ENCODE data around the gene BLVRB. TPM values are rescaled to one million over a fixed set of nuclear protein-coding genes. Genes with fewer than 3 reads are reported as not detected.
A peak's percentile ranks its signal among the peaks of the same experiment; 100 is the strongest.
"Not testable (repeated sequence)": the region's sequence is repeated elsewhere in the genome, so short reads cannot be mapped to it uniquely, and the experiment has no call there.

Gene BLVRB
- polyA plus RNA-seq, 3 donors from 2014 or later, result 30.8 to 52.5 (median 45.9) TPM

DNA sequence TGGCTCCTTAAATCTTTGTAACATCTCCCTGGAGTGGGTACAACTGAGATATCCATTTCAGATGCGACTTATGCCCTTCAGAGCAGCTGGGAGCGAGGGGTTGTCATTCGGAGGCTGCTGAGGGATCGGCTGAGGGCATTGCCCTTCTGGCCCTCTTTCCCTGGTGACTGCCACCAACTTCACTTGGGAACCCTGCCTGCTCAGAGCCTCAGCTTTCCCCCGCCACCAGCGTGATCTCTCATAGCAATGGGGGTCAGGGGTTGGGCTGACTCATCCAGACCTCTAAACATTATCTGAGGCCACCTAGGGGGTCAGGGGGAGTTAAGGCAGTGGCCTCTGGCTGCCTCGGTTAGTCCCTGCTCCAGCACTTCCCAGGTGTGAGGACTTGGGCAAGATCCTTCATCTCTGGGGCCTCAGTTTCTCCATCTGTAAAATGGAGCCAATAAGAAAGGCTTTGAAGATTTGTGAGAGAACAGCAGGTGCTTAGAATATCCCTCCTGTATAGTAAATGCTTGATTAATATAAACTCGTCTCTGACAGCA, 53.5 kb downstream of the BLVRB start:
- DNase-seq, result no peak
- Mint-ChIP-seq H3K27me3 (ENCODE audit: low read depth in 3 of 3) (peaks cover 0 to 4% (median 2%) of the 10 kb centered on the region in 3 donors), H3K27ac (peak overlapping the region in 2 of 6 donors; percentile 72 to 85), H3K4me1 (peaks cover 34 to 50% of the 10 kb centered on the region in 2 donors), H3K36me3 (no peaks in the 10 kb centered on the region), H3K9me3 (no peaks in the 10 kb centered on the region), H3K4me3 (peak overlapping the region in 2 of 5 donors; percentile 51 to 90)

DNA sequence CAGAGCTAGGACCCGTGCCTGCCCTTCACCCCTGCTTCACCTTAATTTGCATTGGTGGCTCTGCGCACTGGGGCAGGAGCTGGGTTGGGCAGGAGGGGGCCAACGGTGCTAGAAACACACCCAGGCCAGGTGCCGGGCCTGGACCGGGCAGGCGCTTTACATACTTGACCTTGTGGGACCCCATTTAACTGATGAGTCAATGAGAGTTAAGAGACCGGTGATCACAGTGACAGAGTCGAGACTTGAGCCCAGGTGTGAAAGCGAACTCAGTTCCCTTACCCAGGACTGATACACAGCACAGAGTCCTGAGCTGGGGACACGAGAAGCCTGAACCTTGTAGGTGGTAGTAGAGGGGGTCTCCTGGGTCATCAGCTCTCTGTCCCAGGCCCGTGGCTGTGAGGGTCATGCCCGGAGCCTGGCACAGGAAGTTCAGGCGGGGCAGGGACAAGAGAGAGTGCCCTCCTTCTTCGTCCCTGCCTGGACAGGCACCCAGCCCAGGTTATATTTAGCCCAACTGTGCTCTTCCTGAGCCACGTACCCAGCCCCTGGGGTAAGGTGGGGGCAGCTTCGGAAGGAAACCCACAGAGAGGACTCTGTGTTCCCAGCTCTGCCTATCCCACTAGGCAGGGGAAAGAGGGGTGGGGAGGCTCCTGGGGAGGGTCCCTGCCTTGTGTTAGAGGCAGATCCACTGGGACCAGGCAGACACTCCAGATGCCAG, 54.3 kb downstream of the BLVRB start:
- no peaks in the 10 kb centered on the region for H3K9me3 Mint-ChIP-seq
- H3K27me3 Mint-ChIP-seq (ENCODE audit: low read depth in 3 of 3), result peaks cover 0 to 3% (median 2%) of the 10 kb centered on the region in 3 donors
- peak overlapping the region in 2 of 5 donors; percentile 77 to 90 for H3K4me3 Mint-ChIP-seq
- no peaks in the 10 kb centered on the region for H3K36me3 Mint-ChIP-seq
- peak overlapping the region in 3 of 6 donors; percentile 64 to 89 (median 85) for H3K27ac Mint-ChIP-seq
- H3K4me1 Mint-ChIP-seq, result peaks cover 30 to 46% of the 10 kb centered on the region in 2 donors
- no peak for DNase-seq

DNA sequence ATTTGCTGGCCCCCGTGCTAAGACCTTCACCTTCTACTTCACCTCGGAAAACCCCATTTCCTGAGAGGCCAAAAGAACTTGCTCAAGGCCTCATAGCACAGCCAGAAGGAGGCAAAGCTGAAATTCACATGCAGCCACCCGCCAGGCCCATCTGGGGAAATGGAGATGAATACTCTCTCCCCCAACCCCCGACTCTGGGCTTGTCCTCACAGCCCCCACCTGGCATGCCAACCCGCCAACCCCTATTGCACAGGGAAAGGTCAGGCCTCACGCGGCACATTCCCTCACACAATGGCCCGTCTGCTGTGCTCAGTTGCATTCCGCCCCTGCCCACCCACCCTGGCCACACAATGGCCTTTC, 55.5 kb downstream of the BLVRB start:
- Mint-ChIP-seq H3K9me3 (no peaks in the 10 kb centered on the region), H3K4me1 (peaks cover 23 to 37% of the 10 kb centered on the region in 2 donors), H3K4me3 (no peak overlapping the region), H3K36me3 (no peaks in the 10 kb centered on the region), H3K27ac (no peak overlapping the region), H3K27me3 (ENCODE audit: low read depth in 3 of 3) (peaks cover 0 to 2% (median 1%) of the 10 kb centered on the region in 3 donors)
- no peak for DNase-seq

DNA sequence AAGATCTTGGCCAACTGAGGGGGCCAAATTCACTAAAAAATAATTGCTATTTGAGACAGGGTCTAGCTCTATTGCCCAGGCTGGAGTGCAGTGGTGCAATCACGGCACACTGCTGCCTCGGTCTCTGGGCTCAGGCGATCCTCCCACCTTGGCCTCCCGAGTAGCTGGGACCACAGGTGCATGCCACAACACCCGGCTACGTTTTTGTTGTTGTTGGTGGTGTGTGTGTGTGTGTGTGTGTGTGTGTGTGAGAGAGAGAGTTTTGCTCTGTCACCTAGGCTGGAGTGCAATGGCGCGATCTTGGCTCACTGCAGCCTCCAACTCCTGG, 57.0 kb downstream of the BLVRB start:
- H3K27ac Mint-ChIP-seq, result peak overlapping the region in 1 of 6 donors; percentile 84
- not testable (repeated sequence) for H3K9me3 Mint-ChIP-seq; H3K27me3 Mint-ChIP-seq (ENCODE audit: low read depth in 3 of 3); H3K36me3 Mint-ChIP-seq; DNase-seq
- peak overlapping the region in 3 of 5 donors; percentile 71 to 85 (median 84) for H3K4me3 Mint-ChIP-seq
- peaks cover 24 to 35% of the 10 kb centered on the region in 2 donors for H3K4me1 Mint-ChIP-seq

DNA sequence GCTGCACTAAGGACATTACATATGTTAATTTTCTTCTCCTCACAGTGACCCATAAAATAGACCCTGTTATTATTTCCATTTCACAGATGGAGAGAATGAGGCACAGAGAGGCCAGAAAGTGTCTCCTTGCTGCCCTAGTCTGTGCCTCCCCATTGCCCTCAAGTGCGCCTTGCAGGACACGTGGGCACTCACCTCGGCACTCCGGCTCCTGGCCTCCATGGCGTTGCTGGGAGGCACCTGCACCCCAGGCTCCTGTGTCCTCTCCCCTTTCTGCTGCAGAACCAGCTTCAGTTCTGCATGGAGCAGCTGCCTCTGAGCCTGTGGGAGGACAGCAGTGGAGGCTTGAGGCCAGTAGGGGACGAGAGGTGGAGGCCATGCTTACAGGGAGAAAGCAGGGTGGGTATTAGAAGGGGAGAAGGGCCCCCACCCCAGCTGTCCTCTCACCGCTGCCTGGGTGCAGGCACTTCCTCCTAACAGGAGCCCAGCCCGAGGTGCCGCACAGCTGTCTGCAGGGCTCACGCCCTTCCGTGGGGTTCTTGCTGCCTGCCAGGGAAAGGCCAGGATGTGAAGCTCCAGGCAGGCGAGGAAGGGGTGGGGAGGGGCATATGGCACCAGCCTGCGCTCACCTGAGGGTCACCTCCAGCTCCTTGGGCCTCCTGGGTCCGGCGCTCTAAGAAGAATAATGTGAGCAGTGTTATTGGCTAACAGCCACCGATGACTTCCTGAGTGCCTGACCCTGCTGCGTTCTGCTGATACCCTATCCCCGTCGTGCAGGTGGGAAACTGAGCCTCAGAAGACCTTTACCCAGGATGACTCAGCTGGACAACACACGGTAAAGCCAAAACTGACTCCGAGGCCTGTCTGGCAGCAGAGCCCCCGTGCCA, 57.6 kb downstream of the BLVRB start:
- no peak for DNase-seq
- peak overlapping the region in 4 of 5 donors; percentile 23 to 85 (median 78) for H3K4me3 Mint-ChIP-seq
- no peaks in the 10 kb centered on the region for H3K9me3 Mint-ChIP-seq
- peaks cover 0 to 2% (median 1%) of the 10 kb centered on the region in 3 donors for H3K27me3 Mint-ChIP-seq (ENCODE audit: low read depth in 3 of 3)
- peak overlapping the region in 5 of 6 donors; percentile 36 to 84 (median 83) for H3K27ac Mint-ChIP-seq
- H3K4me1 Mint-ChIP-seq, result peaks cover 24 to 35% of the 10 kb centered on the region in 2 donors
- no peaks in the 10 kb centered on the region for H3K36me3 Mint-ChIP-seq

DNA sequence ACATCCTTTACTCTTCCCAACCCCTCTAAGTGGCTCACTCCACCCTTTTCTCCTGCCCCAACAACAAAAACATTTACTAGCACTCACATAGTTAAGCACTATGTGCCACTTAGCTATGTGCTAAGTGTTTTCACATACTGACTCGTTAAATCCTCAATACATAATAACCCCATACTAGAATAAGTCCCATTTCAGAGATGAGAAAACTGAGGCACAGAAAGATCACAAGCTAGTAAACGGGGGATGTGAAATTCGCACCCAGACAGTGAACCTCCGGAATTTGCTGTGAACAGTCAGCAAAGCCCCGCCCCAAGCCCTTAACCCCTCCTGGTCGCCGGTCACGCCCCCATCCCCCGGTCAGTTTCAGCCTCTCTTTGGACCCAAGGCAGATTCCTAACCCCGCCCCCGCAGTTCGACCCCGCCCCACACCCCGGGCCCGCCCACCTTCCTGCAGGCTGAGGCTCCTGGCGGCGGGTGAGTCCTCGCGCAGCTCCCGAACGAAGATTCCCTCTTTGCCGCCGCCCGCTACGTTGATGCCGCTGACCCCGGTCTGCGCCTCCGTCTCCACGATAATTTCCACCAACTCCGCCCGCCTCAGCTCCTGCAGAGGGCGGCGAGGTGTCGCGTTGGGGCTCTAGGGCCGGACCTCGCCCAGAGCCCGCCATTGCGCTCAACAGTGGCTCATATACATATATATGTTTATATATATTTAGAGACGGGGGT, 62.1 kb downstream of the BLVRB start:
- Mint-ChIP-seq H3K4me3 (peak overlapping the region; percentile 89 to 99 (median 92)), H3K27ac (peak overlapping the region; percentile 81 to 95 (median 91)), H3K27me3 (ENCODE audit: low read depth in 3 of 3) (peaks cover 1 to 2% (median 2%) of the 10 kb centered on the region in 3 donors), H3K4me1 (peaks cover 35 to 36% of the 10 kb centered on the region in 2 donors), H3K36me3 (peaks cover 0 to 13% (median 4%) of the 10 kb centered on the region in 3 donors), H3K9me3 (no peaks in the 10 kb centered on the region)
- DNase-seq, result peak; percentile 80 to 83 (median 83)

DNA sequence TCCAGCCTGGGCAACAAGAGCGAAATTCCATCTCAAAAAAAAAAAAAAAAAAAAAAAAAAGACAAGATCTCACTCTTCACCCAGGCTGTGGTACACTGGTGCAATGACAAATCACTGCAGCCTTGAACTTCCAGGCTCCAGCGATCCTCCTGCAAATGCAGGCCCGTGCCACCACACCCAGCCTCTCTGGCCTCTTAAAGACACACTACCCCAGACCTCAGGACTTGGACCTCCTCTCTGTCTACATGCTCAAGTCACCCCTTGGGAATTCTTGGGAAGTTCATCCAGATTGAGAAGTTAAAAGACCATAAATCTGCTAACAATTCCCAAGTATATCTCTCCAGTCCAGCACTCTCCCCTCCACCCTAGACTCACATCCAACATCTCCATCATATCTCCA, 65.0 kb downstream of the BLVRB start:
- H3K36me3 Mint-ChIP-seq, result peaks cover 0 to 13% (median 4%) of the 10 kb centered on the region in 3 donors
- DNase-seq, result no peak
- H3K4me1 Mint-ChIP-seq, result peaks cover 23 to 28% of the 10 kb centered on the region in 2 donors
- H3K4me3 Mint-ChIP-seq, result no peak overlapping the region
- no peak overlapping the region for H3K27ac Mint-ChIP-seq
- peaks cover 1 to 2% (median 2%) of the 10 kb centered on the region in 3 donors for H3K27me3 Mint-ChIP-seq (ENCODE audit: low read depth in 3 of 3)
- H3K9me3 Mint-ChIP-seq, result no peaks in the 10 kb centered on the region

DNA sequence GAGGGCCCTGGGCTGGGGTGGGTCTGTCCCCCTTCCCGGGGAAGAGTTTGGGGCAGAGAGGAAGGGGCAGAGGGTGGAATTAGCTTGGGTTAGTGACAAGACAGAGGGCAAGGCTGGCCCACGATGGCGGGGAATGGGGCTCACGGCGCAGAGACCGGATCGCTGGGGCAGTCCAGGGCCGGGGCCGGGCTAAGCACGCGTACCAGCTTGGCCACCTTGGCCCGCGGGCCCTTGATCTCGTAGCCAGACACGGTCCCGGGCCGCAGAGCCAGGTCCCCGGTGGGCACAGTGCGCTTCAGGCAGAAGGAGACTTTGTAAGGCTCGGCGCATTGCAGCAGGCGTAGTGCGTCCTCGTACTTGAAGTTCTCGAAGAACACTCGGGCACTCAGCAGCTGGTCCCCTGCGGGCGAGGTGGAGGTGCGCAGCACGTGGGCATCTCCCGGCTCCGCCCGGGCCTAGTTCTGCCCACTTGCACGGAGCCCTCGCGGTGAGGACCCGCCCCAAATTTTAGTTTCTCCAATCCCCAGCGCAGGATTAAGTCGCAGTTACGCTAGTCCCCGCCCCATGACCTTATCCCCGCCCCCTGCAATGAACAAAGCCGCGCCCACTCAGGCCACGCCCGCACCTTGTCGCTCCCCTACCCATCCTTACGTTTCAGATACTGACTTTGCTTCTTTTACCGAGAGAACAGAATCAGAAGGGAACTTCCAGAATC, 67.0 kb downstream of the BLVRB start:
- H3K36me3 Mint-ChIP-seq, result peaks cover 0 to 13% (median 4%) of the 10 kb centered on the region in 3 donors
- peak overlapping the region in 1 of 5 donors; percentile 56 for H3K4me3 Mint-ChIP-seq
- H3K27ac Mint-ChIP-seq, result no peak overlapping the region
- H3K9me3 Mint-ChIP-seq, result no peaks in the 10 kb centered on the region
- H3K27me3 Mint-ChIP-seq (ENCODE audit: low read depth in 3 of 3), result peaks cover 1 to 2% (median 2%) of the 10 kb centered on the region in 3 donors
- peak in 1 of 3 donors; percentile 47 for DNase-seq
- peaks cover 15 to 18% of the 10 kb centered on the region in 2 donors for H3K4me1 Mint-ChIP-seq

Other genes with a start within 250 kb of the BLVRB start
- not detected for gene TTC9B, start 247.4 kb downstream of the BLVRB start, polyA plus RNA-seq
- gene CCNP, start 239.1 kb downstream of the BLVRB start, polyA plus RNA-seq, result not detected
- 10 to 100 TPM; 32.7 to 47.6 (median 34.4) TPM for gene AKT2, start 180.4 kb downstream of the BLVRB start, polyA plus RNA-seq
- gene C19orf47, start 117.3 kb downstream of the BLVRB start, polyA plus RNA-seq, result 10 to 100 TPM; 10.0 to 14.1 (median 12.5) TPM
- 10 to 100 TPM; 60.8 to 94.9 (median 63.7) TPM for gene PLD3, start 117.0 kb downstream of the BLVRB start, polyA plus RNA-seq
- gene HIPK4, start 75.6 kb downstream of the BLVRB start, polyA plus RNA-seq, result under 1 TPM in 1 of 3 donors, not detected in 2; 0.15 TPM
- gene PRX, start 52.4 kb downstream of the BLVRB start, polyA plus RNA-seq, result 10 to 100 TPM in 1 of 3 donors, 1 to 10 TPM in 1, under 1 TPM in 1; 0.62 to 13.0 (median 1.2) TPM
- gene SERTAD1, start 39.8 kb downstream of the BLVRB start, polyA plus RNA-seq, result 10 to 100 TPM; 45.2 to 55.2 (median 49.3) TPM
- 10 to 100 TPM; 25.9 to 82.2 (median 62.0) TPM for gene SERTAD3, start 21.4 kb downstream of the BLVRB start, polyA plus RNA-seq
- under 1 TPM in 1 of 3 donors, not detected in 2; 0.26 TPM for gene SPTBN4, start 1.3 kb upstream of the BLVRB start, polyA plus RNA-seq
- gene SHKBP1, start 111.1 kb upstream of the BLVRB start, polyA plus RNA-seq, result 100 to 1,000 TPM; 115 to 186 (median 156) TPM
- gene LTBP4, start 135.6 kb upstream of the BLVRB start, polyA plus RNA-seq, result 10 to 100 TPM in 2 of 3 donors, 1 to 10 TPM in 1; 8.9 to 21.5 (median 18.8) TPM
- gene NUMBL, start 224.9 kb upstream of the BLVRB start, polyA plus RNA-seq, result 1 to 10 TPM in 2 of 3 donors, not detected in 1; 1.3 to 1.7 TPM